ENCODE results near the gene ABHD12. TPM values are rescaled to one million over a fixed set of nuclear protein-coding genes. Genes with fewer than 3 reads are reported as not detected.

Gene ABHD12
- total RNA-seq: 51.3 and 54.9 TPM in 2 replicates
- long read RNA-seq, partial matches to known transcripts: 1 of 5 reads
- long read RNA-seq, other reads (novel, unspliced or antisense): 4 of 5 reads

- no peak for TF ChIP-seq CTCF (IDR thresholded peaks at IDR 0.05; ENCODE audit: unreplicated experiment)
- H3K4me3 Mint-ChIP-seq (ENCODE audit: low read depth): peak within 1 kb of the TSS; percentile 83
Observed at GRCh38 chr20:25390538-25391528, at the start of gene ABHD12. Gene ABHD12, minus strand, starts transcription at chr20:25390835. Its CDS starts 132 bp downstream, at chr20:25390703.

GRCh38 chr20:25439328-25439727, 48.7 kb upstream of the ABHD12 start:
- no peaks in the 10 kb centered on the region for H3K9me3 Mint-ChIP-seq (ENCODE audit: low read depth)
- peaks cover 12% of the 10 kb centered on the region for H3K36me3 Mint-ChIP-seq (ENCODE audit: insufficient read depth)
- H3K27ac Mint-ChIP-seq: no peak overlapping the region
- H3K4me1 Mint-ChIP-seq (ENCODE audit: low read depth): peaks cover 11% of the 10 kb centered on the region
- H3K27me3 Mint-ChIP-seq: no peaks in the 10 kb centered on the region
- TF ChIP-seq CTCF (IDR thresholded peaks at IDR 0.05; ENCODE audit: unreplicated experiment): no peak
- no peak for DNase-seq (ENCODE audit: low spot score, unreplicated experiment)
- no peak overlapping the region for H3K4me3 Mint-ChIP-seq (ENCODE audit: low read depth)

More at GRCh38 chr20:25390538-25391528, at the start of gene ABHD12:
- Mint-ChIP-seq H3K27ac (peak within 1 kb of the TSS; percentile 96), H3K36me3 (ENCODE audit: insufficient read depth) (peaks cover 5% of the 10 kb centered on the region), H3K27me3 (no peaks in the 10 kb centered on the region), H3K4me1 (ENCODE audit: low read depth) (peaks cover 9% of the 10 kb centered on the region), H3K9me3 (ENCODE audit: low read depth) (no peaks in the 10 kb centered on the region)
- DNase-seq (ENCODE audit: low spot score, unreplicated experiment): peak; percentile 92

- no peaks in the 10 kb centered on the region for H3K27me3 Mint-ChIP-seq
- DNase-seq (ENCODE audit: low spot score, unreplicated experiment): no peak
- peak overlapping the region; percentile 97 for H3K27ac Mint-ChIP-seq
- TF ChIP-seq CTCF (IDR thresholded peaks at IDR 0.05; ENCODE audit: unreplicated experiment): no peak
- H3K36me3 Mint-ChIP-seq (ENCODE audit: insufficient read depth): peaks cover 15% of the 10 kb centered on the region
- H3K9me3 Mint-ChIP-seq (ENCODE audit: low read depth): no peaks in the 10 kb centered on the region
- no peak overlapping the region for H3K4me3 Mint-ChIP-seq (ENCODE audit: low read depth)
- peaks cover 11% of the 10 kb centered on the region for H3K4me1 Mint-ChIP-seq (ENCODE audit: low read depth)
Observed at GRCh38 chr20:25437153-25437581, 46.5 kb upstream of the ABHD12 start.

- Mint-ChIP-seq H3K27ac (no peak overlapping the region), H3K27me3 (no peaks in the 10 kb centered on the region), H3K9me3 (ENCODE audit: low read depth) (no peaks in the 10 kb centered on the region), H3K36me3 (ENCODE audit: insufficient read depth) (peaks cover 25% of the 10 kb centered on the region), H3K4me3 (ENCODE audit: low read depth) (no peak overlapping the region), H3K4me1 (ENCODE audit: low read depth) (no peaks in the 10 kb centered on the region)
- no peak for TF ChIP-seq CTCF (IDR thresholded peaks at IDR 0.05; ENCODE audit: unreplicated experiment)
- DNase-seq (ENCODE audit: low spot score, unreplicated experiment): no peak
Observed at GRCh38 chr20:25424536-25424935, 33.9 kb upstream of the ABHD12 start.

- Mint-ChIP-seq H3K27ac (no peak overlapping the region), H3K4me3 (ENCODE audit: low read depth) (no peak overlapping the region), H3K4me1 (ENCODE audit: low read depth) (no peaks in the 10 kb centered on the region), H3K27me3 (no peaks in the 10 kb centered on the region), H3K36me3 (ENCODE audit: insufficient read depth) (peaks cover 17% of the 10 kb centered on the region), H3K9me3 (ENCODE audit: low read depth) (no peaks in the 10 kb centered on the region)
- DNase-seq (ENCODE audit: low spot score, unreplicated experiment): no peak
- TF ChIP-seq CTCF (IDR thresholded peaks at IDR 0.05; ENCODE audit: unreplicated experiment): no peak
Observed at GRCh38 chr20:25422032-25422431, 31.4 kb upstream of the ABHD12 start.
